Measurements from ENCODE around the gene RABL2B.

- TF ChIP-seq CTCF (IDR thresholded peaks at IDR 0.05) (no peak), POLR2A (IDR thresholded peaks at IDR 0.05) (no peak)
These were observed 63.6 kb downstream of the RABL2B start for GRCh38 chr22:50719814-50720300.

Data from adrenal gland (tissue), 5 donors.